Cardiac muscle cell (in vitro differentiated cells and primary cell): Measurements from ENCODE around the gene RNASE7. TPM values are rescaled to one million over a fixed set of nuclear protein-coding genes. Genes with fewer than 3 reads are reported as not detected.

Experiments
- DNase-seq, 2 donors: peaks; one replicate each; pipeline versions ENCODE4 v3.0.0 to v3.0.0-alpha.2; 2010 to 2017; ENCODE audit warnings: low read depth in 1 of 2, low spot score in 1 of 2
- H3K27ac ChIP-seq: fragments of 200-600 bp; sonication (generic); 2 replicates; pipeline ENCODE4 v1.5.1; 2016
- H3K27me3 ChIP-seq: fragments of 200-600 bp; sonication (generic); 2 replicates; pipeline ENCODE4 v1.6.0; 2016; ENCODE audit warnings: control low read depth
- H3K36me3 ChIP-seq: fragments of 200-600 bp; sonication (generic); 2 replicates; pipeline ENCODE4 v1.5.1; 2016; ENCODE audit warnings: control low read depth
- H3K4me1 ChIP-seq: fragments of 200-600 bp; sonication (generic); 2 replicates; pipeline ENCODE4 v1.8.1; 2017; ENCODE audit warnings: low read depth, mild to moderate bottlenecking, mixed run types
- H3K4me3 ChIP-seq: fragments of 200-600 bp; sonication (generic); 2 replicates; pipeline ENCODE4 v1.5.1; 2016; ENCODE audit warnings: mild to moderate bottlenecking
- H3K9me3 ChIP-seq: fragments of 200-600 bp; sonication (generic); 2 replicates; pipeline ENCODE4 v1.5.1; 2017; ENCODE audit warnings: low read depth, mild to moderate bottlenecking, control low read depth
- polyA plus RNA-seq: library from polyadenylated mRNA; unstranded; fragments of >200 nt; fragmentation: Nextera tagmentation; extraction: Ambion mirVana; gene quantifications from 2 replicates; pipeline ENCODE4 v1.2.1, GENCODE V29; 2016
- total RNA-seq: library from RNA; depleted of rRNA; stranded (reverse); fragments of >200 nt; gene quantifications from 2 replicates; pipeline ENCODE4 v1.2.3, GENCODE V29; 2016
- TF ChIP-seq, protein P1 (sequence below): IDR thresholded peaks from 2 replicates; pipeline ENCODE4 v1.5.1; 2012; ENCODE audit warnings: low read depth, mild to moderate bottlenecking, low read length

RNASE7 gene
- total and polyA plus RNA-seq, 2 experiments from 2014 or later = not detected

- Histone ChIP-seq H3K4me1 (no peaks in the 10 kb centered on the region), H3K4me3 (no peak overlapping the region), H3K36me3 (no peaks in the 10 kb centered on the region), H3K27ac (no peak overlapping the region), H3K27me3 (no peaks in the 10 kb centered on the region), H3K9me3 (no peaks in the 10 kb centered on the region)
- DNase-seq = no peak
- TF ChIP-seq, protein P1, sequence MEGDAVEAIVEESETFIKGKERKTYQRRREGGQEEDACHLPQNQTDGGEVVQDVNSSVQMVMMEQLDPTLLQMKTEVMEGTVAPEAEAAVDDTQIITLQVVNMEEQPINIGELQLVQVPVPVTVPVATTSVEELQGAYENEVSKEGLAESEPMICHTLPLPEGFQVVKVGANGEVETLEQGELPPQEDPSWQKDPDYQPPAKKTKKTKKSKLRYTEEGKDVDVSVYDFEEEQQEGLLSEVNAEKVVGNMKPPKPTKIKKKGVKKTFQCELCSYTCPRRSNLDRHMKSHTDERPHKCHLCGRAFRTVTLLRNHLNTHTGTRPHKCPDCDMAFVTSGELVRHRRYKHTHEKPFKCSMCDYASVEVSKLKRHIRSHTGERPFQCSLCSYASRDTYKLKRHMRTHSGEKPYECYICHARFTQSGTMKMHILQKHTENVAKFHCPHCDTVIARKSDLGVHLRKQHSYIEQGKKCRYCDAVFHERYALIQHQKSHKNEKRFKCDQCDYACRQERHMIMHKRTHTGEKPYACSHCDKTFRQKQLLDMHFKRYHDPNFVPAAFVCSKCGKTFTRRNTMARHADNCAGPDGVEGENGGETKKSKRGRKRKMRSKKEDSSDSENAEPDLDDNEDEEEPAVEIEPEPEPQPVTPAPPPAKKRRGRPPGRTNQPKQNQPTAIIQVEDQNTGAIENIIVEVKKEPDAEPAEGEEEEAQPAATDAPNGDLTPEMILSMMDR = no peak
These were observed 12.6 kb downstream of the RNASE7 start for GRCh38 chr14:21054768-21055145.

DNA sequence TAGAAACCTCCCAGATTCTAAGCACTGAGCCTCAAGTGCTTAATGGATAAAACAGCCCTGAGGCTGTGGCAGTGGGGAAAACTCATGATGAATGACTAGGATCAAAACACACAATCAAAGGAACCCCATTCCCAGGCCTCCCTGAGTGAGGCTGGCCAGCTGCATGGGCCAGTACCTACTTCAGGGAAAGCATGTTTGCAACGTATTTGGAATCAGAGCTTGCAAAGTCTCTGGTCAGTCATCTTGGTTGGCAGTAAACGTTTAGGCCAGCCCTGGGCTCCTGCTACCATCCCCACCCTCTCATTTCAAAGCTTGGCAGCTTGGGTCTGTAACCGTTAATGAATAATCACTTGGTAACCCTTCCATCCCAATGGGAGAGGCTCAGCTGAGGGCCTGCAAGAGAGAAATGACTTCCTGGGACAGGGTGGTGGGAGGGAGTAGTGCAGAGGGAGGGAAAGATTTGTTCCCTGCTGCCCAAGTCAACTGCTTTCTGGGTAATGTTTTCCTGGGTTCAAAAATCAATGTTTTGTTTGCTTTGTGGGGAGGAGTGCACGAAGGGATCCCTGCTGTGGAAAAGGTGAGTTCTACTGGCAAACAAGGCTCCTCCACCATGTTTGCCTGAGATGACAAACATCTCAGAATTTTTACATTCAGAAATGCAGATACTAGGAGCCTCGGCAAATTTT lies 13.4 kb downstream of the RNASE7 start:
- Histone ChIP-seq H3K27ac (no peak overlapping the region), H3K27me3 (no peaks in the 10 kb centered on the region), H3K4me1 (no peaks in the 10 kb centered on the region), H3K4me3 (no peak overlapping the region), H3K36me3 (no peaks in the 10 kb centered on the region), H3K9me3 (no peaks in the 10 kb centered on the region)
- TF ChIP-seq, protein P1 = no peak
- DNase-seq = no peak

DNA sequence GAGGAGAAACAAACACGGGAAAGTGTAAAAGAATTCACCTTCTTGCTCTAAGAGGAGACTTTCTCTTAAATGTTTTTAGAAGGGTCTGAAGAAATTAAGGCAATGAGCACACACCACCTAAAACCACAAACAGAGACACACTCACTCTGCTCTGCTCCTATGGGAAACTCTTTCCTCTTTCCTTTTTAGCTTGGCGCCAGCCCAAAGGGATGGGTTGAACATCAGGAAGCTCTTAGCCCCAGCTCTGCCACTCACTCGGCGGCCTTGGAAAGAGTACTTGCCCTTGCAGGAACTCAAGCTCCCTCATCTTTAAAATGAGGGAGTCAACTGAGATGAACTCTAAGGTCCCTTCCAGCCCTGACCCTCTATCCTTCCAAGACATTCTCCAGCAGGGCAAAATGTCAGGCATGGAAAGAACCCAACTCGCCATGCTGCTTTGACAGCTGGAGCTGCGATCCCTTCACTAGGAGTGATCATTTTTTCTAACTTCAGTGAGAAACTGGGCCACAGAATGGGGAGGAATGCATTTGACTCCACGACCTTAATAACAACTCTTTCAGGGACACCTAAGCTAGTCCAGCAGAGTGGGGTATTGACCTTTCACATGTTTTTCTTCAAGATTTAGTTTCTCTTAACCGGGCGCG lies 14.5 kb downstream of the RNASE7 start:
- H3K9me3 ChIP-seq = no peaks in the 10 kb centered on the region
- DNase-seq = peak in 1 of 2 donors; percentile 62
- H3K27ac ChIP-seq = no peak overlapping the region
- H3K27me3 ChIP-seq = no peaks in the 10 kb centered on the region
- H3K4me3 ChIP-seq = no peak overlapping the region
- H3K36me3 ChIP-seq = no peaks in the 10 kb centered on the region
- TF ChIP-seq, protein P1 = no peak
- H3K4me1 ChIP-seq = no peaks in the 10 kb centered on the region

DNA sequence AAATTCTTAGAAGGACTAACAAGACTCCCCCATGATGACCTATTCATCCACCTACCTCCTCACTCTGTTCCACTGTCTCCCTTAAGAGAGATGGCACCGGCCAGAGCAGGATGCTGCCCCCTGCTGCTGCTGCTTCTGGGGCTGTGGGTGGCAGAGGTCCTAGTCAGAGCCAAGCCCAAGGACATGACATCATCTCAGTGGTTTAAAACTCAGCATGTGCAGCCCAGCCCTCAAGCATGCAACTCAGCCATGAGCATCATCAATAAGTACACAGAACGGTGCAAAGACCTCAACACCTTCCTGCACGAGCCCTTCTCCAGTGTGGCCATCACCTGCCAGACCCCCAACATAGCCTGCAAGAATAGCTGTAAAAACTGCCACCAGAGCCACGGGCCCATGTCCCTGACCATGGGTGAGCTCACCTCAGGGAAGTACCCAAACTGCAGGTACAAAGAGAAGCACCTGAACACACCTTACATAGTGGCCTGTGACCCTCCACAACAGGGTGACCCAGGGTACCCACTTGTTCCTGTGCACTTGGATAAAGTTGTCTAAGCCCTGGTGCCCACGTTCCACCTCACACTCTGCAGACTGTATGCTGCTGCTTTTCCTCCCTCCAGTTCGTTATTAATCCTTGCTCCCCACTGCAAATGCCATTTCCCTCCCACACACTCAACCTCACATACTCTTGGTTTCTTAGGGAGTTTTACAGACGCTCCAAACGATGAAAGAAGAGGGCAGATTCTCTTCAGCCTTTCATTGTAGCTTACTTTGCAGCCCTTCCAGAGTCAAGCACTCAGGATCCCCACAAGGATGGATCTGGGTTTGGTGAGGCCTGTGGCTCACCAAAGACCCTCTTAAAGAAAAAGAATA lies 15.9 kb downstream of the RNASE7 start, which contains the start of gene RNASE8:
TSS of gene RNASE8 (plus strand) at position 20 of the 873 bp plus-strand sequence. CDS start at position 91, 71 bp downstream.
- Histone ChIP-seq H3K9me3 (no peaks in the 10 kb centered on the region), H3K4me1 (no peaks in the 10 kb centered on the region), H3K36me3 (no peaks in the 10 kb centered on the region), H3K4me3 (no peak within 1 kb of the TSS), H3K27me3 (no peaks in the 10 kb centered on the region), H3K27ac (no peak within 1 kb of the TSS)
- TF ChIP-seq, protein P1 = no peak
- no peak for DNase-seq

DNA sequence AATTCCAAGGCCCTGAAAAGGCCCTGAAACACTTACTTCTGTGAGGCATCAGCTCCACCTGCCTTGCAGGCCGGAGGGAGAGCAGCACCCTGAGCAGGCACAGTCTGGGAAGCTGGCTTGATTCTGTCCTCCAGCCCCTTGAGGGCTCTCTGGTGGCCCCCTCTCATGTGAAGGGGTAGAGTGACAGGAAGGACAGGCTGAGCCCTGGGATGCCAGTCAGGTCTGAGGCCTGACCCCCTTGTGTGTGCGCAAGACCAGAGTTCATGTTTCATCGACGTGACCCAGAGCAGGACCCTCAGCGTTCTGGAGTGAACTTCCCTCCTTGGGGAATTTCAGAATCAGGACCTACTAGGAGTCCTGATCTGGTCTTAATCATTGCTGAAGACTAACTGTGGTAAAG lies 16.7 kb downstream of the RNASE7 start:
- Histone ChIP-seq H3K36me3 (no peaks in the 10 kb centered on the region), H3K27me3 (no peaks in the 10 kb centered on the region), H3K9me3 (no peaks in the 10 kb centered on the region), H3K4me1 (no peaks in the 10 kb centered on the region), H3K27ac (no peak overlapping the region), H3K4me3 (no peak overlapping the region)
- TF ChIP-seq, protein P1 = no peak
- DNase-seq = no peak
